GM12864 (cell line): ENCODE data around the gene S100A7.

ENCODE experiments used
- DNase-seq: peaks from one replicate; pipeline ENCODE4 v3.0.0-alpha.2; 2011; ENCODE audit warnings: low read depth
- H3K4me3 ChIP-seq: 2 replicates; pipeline ENCODE4 v1.5.1; 2011; ENCODE audit warnings: mild to moderate bottlenecking, low read depth, low read length, control low read depth
- CTCF ChIP-seq: IDR thresholded peaks from 2 replicates; pipeline ENCODE4 v1.5.1; 2011; ENCODE audit warnings: low read depth, mild to moderate bottlenecking, moderate library complexity, low read length, control low read depth, inconsistent platforms; ENCODE audit errors: missing control alignments

Gene S100A7

GRCh38 chr1:153505576-153505975 is 45.1 kb upstream of the S100A7 start:
- no peak overlapping the region for H3K4me3 ChIP-seq
- no peak for TF ChIP-seq CTCF
- no peak for DNase-seq

GRCh38 chr1:153503766-153504165 is 43.3 kb upstream of the S100A7 start:
- no peak overlapping the region for H3K4me3 ChIP-seq
- TF ChIP-seq CTCF = no peak
- no peak for DNase-seq

- H3K4me3 ChIP-seq = no peak overlapping the region
- no peak for TF ChIP-seq CTCF
- DNase-seq = no peak
Observed at GRCh38 chr1:153498746-153499145, 38.3 kb upstream of the S100A7 start.

GRCh38 chr1:153495536-153495935 is 35.1 kb upstream of the S100A7 start:
- no peak for TF ChIP-seq CTCF

DNA sequence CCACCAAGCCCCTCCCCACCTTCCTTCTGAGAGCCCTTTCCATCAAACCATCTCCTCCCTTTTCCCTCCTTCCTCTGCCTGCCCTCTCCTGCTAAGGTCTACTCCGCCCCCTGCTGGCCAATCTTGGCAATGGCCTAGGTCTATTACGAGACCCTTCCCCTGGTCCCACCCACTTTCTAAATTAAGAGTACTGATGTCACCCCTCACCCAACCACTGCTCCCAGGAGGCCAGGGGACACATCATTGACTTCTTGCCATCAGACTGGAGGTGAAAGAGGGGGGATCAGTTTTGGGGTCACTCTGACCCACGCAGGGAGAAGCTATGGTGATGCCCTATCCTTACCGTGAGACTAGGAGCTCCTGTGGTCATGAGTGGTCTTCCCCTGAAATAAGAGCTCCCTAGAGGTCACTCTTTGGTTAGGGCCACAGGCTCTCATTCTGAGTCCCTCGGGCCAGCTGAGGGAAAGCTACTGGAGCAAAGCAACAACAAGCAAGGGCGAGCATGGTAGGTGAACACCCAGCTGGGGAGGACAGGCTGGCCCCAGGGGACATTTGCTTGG is 34.6 kb upstream of the S100A7 start:
- TF ChIP-seq CTCF = peak; percentile 92
- peak; percentile 12 for DNase-seq

More at GRCh38 chr1:153495536-153495935, 35.1 kb upstream of the S100A7 start:
- no peak for DNase-seq
- no peak overlapping the region for H3K4me3 ChIP-seq

DNA sequence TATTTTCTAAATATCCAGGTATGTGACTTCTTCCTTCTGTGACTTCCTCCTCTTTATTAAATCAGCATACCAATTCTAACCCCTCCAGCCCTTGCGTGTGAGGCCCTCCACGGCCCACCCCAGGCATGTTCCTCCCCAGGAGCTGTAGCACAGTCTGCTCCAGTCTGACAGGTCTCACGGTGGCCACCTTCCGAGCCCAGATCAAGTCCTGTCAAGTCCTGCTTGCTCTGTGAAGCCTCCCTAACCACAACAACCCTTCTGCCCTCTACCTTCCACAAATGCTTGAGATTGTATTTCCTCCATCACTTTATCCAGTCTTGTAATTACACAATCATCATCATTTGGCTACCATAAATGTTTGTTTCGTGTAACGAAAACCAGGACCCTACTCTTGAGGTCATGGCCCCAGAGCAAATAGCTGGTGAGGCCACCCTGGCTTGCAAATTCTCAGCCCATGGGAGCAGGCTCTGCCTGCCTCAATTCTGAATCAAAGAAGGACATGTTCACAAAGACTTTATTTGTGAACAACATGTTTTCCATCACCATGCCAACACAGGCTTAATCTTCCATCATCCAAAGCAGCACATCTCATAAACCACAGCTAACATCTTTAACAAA is 33.0 kb upstream of the S100A7 start:
- no peak for DNase-seq
- no peak for TF ChIP-seq CTCF

More for the DNA sequence above, 34.6 kb upstream of the S100A7 start:
- no peak overlapping the region for H3K4me3 ChIP-seq

More for the DNA sequence above, 33.0 kb upstream of the S100A7 start:
- H3K4me3 ChIP-seq = no peak overlapping the region
